Inferior parietal cortex (tissue), 1 donor: Measurements from ENCODE around the gene RUNX1.

Experiments used
- DNase-seq: peaks from one replicate; pipeline ENCODE4 v3.0.0-alpha.2; 2016; ENCODE audit errors: extremely low spot score

The RUNX1 gene

GRCh38 chr21:34881421-34881820, 167.7 kb downstream of the RUNX1 start:
- no peak for DNase-seq

GRCh38 chr21:34880401-34880800, 168.7 kb downstream of the RUNX1 start:
- no peak for DNase-seq

DNA sequence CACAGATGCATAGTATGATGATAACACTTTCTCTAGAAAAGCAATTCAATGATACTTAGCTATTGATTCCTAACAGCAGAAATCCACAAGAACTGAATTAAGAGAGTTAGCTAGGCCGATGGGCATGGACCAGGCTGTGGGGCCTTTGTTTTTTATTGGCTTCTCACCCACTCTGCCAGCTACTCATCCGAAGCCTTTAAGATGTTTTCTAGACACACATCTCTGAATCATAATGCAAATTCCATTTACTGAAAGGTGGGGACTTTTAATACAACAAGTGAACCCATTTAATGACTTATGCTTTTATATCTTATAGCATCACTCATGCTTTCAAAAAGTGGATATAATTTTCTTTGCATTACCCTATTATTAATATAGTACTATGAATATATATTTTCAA, 170.2 kb downstream of the RUNX1 start:
- DNase-seq: no peak

DNA sequence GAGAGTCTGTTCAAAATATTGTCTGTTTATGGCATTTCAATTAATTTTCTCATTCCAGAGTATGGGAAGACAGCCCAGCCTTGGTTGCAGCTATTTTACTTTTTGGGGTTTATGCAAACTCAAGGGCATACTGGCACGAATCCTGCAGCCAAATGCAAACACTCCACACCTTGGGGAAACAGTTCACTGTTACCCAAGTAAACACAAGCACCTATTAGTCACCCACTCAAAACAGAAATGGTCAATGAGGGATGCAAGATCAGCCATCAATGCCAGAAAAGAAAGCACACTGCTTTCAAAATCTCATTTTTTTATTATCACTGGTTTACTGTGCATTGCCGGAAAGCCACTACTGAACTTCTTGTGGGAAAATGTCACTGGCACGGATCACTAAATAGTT, 170.6 kb downstream of the RUNX1 start:
- no peak for DNase-seq

GRCh38 chr21:34877485-34878128, 171.5 kb downstream of the RUNX1 start:
- no peak for DNase-seq

GRCh38 chr21:34875830-34876229, 173.3 kb downstream of the RUNX1 start:
- DNase-seq: no peak

GRCh38 chr21:34874684-34875513, 174.2 kb downstream of the RUNX1 start:
- no peak for DNase-seq

DNA sequence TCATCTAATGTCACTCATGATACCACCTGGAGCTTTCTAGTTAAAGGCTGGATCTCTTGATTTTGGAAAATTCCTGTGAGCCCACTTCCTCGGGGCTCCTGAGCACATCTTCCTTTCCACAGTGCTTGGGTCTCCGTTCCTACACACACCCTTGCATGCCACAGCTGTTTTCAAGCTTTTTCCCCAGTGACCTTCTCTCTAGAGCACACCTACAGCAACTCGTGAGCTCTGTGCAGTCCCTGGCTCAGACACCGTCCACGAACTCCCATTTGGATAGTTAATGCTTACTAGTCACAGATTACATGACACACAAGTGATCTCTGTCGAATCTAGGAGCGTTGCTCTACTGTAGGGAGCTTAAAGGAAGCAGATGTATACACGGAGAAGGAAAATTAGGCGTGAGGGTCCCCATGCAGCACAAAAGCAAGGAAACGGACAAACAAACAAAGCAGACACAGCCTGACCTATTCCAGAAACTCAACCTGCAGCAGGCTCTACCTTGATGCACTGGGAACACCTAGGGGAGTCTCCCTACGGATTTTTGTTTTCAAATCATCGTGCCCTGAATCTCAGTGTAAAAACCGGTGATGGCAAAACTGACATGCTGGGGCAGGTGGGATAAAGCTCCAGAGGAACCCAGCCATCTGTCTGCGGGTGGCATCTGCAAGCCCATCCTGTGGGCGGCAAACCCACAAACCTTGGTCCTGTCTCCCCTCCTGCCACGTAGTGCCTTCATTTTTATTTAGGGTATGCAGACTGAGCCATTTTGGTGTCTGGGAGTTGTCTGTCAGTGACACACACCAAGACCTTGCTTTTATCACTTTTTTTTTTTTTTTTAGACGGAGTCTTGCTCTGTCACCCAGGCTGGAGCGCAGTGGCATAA, 177.8 kb downstream of the RUNX1 start:
- DNase-seq: no peak

GRCh38 chr21:34870246-34870645, 178.9 kb downstream of the RUNX1 start:
- no peak for DNase-seq

- no peak for DNase-seq
Measured at GRCh38 chr21:34869545-34869944, 179.6 kb downstream of the RUNX1 start.

DNA sequence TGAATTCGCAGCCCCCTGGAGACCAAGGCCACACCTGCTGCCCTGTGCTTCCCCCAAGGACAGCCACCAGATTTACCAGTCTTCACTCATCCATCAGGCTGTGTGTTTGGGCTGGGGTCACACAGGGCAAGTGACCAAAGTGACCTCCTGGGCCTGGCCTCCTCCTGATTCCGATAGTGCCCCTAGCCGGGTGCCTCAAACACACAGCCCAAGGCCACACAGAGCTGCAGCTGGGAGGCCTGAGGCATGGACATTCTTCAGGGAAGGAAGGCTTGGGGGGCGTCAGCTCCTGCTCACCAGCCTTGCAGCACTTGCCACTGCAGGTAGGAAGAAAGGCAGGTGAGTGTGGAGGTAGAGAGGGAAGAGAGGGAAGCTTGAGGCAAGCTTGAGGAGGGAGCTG, 181.3 kb downstream of the RUNX1 start:
- no peak for DNase-seq

- DNase-seq: no peak
Measured at GRCh38 chr21:34865400-34866241, 183.5 kb downstream of the RUNX1 start.

DNA sequence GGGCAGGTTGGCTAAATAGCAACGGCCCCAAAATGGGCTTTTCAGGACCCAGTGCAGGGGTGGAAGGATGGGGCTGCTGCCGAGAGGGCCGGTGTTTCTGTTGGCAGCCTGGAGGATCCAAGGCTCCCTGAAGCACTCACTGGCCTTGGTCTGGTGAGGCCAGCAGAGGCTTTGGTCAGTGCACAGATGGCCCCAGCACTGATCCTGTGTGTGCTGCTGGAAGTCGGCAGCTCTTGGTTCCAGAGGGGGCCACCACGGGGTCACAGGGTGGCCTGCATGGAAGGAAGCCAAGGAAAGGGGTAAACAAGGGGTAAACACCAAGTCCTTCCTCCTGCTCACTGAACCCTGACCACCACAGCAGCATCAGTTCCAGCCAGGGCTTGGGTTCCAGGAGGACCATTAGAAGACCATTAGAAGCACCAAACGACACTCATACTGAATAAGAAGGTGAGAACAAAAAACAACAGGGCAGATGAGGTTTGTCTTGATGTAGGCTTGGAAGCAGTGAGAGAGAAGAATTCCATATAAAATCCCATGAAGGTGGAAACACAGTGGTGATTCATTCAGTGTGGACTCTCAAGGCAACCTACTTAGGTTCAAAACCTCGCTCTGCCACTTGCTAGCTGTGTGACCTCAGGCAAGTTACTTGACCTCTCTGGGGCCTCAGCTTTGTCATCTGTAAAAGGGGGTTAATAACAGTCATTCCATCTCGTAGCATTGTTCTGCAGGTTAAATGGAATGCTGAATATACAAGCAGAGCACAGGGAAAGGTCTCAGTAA, 184.5 kb downstream of the RUNX1 start:
- no peak for DNase-seq

DNA sequence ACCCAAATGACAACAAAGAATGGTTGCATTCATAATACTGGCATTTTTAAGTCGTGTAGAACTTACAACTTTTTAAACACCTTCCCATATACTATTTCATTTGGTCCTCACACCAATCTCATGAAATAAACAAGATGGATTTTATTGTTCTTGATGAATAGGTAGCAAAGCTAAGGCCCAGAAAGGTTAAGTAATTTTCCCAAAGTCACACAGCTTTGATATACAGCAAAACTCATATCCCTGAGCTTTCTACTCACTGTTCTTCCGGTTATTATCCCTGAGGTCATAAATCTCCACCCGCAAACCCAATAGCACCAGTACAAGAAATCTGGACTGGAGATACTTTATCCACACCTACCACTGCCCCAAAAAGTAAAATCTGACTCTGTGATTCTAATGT, 186.2 kb downstream of the RUNX1 start:
- DNase-seq: no peak

GRCh38 chr21:34861258-34861657, 187.8 kb downstream of the RUNX1 start:
- no peak for DNase-seq

DNA sequence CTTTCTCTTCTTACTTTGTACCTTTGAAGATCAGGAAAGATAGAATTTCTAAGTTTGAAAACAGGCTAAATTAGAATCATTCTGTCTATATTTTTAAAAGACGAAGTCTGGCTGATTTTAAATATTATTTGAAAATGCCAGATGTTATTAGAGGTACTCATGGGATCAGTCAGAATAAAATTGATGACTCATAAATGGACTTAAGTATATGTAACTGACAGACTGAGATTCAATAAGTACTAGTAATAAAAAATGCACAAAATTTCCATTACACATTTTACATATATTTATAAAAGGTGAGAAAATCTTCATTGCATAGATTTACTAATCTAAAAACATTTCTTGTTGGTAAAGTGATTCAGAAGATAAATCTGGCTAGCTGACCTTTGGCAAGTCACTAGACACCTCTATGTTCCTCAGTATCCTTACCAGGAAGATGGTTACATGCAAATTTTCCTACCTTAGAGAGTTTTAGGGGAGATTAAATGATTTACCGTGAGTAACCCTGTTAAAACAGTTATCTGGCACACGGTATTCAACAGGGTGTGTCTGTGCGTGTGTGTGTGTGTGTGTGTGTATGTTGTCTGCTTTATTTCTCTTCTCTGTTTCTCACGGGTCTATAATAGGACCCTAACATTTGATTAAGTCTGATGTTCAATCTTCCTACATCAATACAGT, 189.0 kb downstream of the RUNX1 start:
- no peak for DNase-seq

- no peak for DNase-seq
Measured at GRCh38 chr21:34858559-34858958, 190.5 kb downstream of the RUNX1 start.

- DNase-seq: no peak
Measured at GRCh38 chr21:34857874-34858273, 191.2 kb downstream of the RUNX1 start.

GRCh38 chr21:34857122-34857713, 191.9 kb downstream of the RUNX1 start:
- no peak for DNase-seq

- no peak for DNase-seq
Measured at GRCh38 chr21:34852448-34852847, 196.7 kb downstream of the RUNX1 start.
